WERI-Rb-1 (cell line): ENCODE results near the gene UCP2.

Source experiments
- DNase-seq: peaks from one replicate; pipeline ENCODE4 v3.0.0-alpha.2; 2020
- H3K27ac ChIP-seq: fragments of 250-450 bp; sonication (Bioruptor Pico); 2 replicates; pipeline ENCODE4 v1.5.1; 2020; ENCODE audit warnings: mild to moderate bottlenecking, moderate library complexity
- H3K27me3 ChIP-seq: fragments of 250-450 bp; sonication (Bioruptor Pico); 2 replicates; pipeline ENCODE4 v1.5.1; 2021; ENCODE audit warnings: mild to moderate bottlenecking, low read depth, moderate library complexity; ENCODE audit not compliant: insufficient read depth, severe bottlenecking
- H3K36me3 ChIP-seq: fragments of 250-450 bp; sonication (Bioruptor Pico); 2 replicates; pipeline ENCODE4 v1.5.1; 2020; ENCODE audit warnings: mild to moderate bottlenecking, moderate library complexity
- H3K4me3 ChIP-seq: 2 replicates; pipeline ENCODE4 v1.5.1; 2011; ENCODE audit warnings: low read depth, mild to moderate bottlenecking, control low read depth, low read length
- H3K9me3 ChIP-seq: fragments of 250-450 bp; sonication (Bioruptor Pico); 2 replicates; pipeline ENCODE4 v1.5.1; 2021; ENCODE audit warnings: mild to moderate bottlenecking, moderate library complexity; ENCODE audit not compliant: severe bottlenecking
- TF ChIP-seq, protein P1 (sequence below): IDR thresholded peaks from 2 replicates; pipeline ENCODE4 v1.5.1; 2011; ENCODE audit warnings: low read depth, mild to moderate bottlenecking, control low read depth, inconsistent platforms, low read length

The UCP2 gene

DNA sequence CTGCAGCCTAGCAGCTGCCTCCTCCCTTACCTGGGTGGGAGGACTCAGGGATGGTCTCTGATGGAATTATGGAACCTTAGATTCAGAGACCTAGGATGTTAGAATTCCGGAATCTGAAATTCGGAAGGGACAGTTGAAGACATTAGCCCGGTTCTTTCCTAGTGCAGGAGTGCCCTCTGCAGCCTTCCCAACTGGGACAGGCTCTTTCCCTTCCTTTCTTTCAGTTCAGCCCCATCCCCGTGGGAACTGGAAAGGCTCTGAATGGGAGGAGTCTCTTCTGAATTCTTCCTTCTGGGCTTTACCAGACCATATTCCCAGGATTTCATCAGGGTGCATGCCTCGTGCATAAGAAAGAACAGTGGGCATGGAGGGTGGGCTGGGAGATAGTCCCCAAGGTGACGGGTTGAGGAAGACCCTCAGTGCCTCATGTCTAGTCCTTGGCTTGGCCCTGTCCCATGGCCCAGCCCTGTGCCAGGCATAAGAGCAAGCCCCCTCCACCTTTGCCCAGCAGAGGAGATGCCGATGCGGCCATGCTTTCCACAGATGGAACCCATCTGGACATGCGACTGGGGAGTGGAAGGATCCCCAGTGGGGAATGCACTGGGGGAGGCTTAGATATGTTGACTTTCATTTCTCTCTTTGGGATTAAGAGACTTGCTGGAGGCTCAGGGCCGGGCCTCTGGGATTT lies 17.4 kb downstream of the UCP2 start:
- Histone ChIP-seq H3K27me3 (no peaks in the 10 kb centered on the region), H3K27ac (no peak overlapping the region), H3K9me3 (no peaks in the 10 kb centered on the region), H3K4me3 (no peak overlapping the region), H3K36me3 (no peaks in the 10 kb centered on the region)
- TF ChIP-seq, protein P1, sequence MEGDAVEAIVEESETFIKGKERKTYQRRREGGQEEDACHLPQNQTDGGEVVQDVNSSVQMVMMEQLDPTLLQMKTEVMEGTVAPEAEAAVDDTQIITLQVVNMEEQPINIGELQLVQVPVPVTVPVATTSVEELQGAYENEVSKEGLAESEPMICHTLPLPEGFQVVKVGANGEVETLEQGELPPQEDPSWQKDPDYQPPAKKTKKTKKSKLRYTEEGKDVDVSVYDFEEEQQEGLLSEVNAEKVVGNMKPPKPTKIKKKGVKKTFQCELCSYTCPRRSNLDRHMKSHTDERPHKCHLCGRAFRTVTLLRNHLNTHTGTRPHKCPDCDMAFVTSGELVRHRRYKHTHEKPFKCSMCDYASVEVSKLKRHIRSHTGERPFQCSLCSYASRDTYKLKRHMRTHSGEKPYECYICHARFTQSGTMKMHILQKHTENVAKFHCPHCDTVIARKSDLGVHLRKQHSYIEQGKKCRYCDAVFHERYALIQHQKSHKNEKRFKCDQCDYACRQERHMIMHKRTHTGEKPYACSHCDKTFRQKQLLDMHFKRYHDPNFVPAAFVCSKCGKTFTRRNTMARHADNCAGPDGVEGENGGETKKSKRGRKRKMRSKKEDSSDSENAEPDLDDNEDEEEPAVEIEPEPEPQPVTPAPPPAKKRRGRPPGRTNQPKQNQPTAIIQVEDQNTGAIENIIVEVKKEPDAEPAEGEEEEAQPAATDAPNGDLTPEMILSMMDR, result no peak
- no peak for DNase-seq

DNA sequence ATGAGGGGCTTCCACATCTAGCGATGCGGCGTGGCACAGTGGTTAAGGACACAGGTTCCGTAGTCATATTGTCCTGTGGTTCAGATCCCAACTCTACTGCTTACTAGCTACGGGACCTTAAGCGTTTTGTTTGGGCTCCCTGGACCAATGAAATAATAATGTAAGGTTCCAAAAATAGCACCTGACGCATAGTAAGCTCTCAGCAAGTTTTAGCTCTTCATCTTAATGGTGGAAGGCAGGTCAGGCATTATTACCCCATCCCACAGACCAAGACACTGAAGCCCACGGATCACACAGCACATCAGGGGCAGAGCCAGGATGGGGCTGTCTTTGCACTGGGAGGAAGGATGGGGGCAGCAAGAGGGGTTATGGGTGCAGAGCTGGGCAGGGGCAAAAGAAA lies 18.8 kb downstream of the UCP2 start:
- no peak overlapping the region for H3K4me3 ChIP-seq
- no peaks in the 10 kb centered on the region for H3K36me3 ChIP-seq
- TF ChIP-seq, protein P1, result no peak
- no peaks in the 10 kb centered on the region for H3K9me3 ChIP-seq
- no peaks in the 10 kb centered on the region for H3K27me3 ChIP-seq
- no peak overlapping the region for H3K27ac ChIP-seq
- DNase-seq, result no peak

DNA sequence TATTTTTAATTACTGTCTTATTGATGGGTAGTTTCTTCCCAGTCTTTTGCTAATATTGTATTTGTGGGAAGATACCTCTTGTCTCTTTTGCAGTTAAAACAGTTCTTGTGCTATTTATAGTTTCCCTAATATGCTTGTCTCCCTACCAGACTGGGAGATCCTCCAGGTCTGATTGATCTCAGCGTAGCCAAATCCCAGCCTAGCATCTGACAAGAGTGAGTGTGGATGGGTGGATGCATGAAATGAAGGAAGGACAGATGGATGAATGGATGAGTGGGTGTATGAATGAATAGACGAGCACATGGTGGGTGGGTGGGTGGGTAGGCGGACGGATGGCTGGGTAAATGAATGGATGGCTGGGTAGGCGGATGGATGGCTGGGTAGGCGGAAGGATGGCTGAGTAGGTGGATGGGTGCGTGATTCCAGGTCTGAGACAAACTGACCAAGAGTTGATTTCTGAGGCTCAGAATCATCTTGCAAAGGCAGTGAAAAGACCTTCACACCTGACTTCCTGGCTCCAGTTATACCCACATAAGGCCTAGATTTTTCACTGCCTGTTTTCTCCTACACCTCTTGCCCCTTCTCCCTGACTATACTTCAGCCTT lies 20.4 kb downstream of the UCP2 start:
- DNase-seq, result no peak
- no peaks in the 10 kb centered on the region for H3K27me3 ChIP-seq
- no peaks in the 10 kb centered on the region for H3K36me3 ChIP-seq
- H3K9me3 ChIP-seq, result no peaks in the 10 kb centered on the region
- TF ChIP-seq, protein P1, result no peak
- H3K27ac ChIP-seq, result no peak overlapping the region
- H3K4me3 ChIP-seq, result no peak overlapping the region

GRCh38 chr11:73961321-73961720 lies 21.3 kb downstream of the UCP2 start:
- Histone ChIP-seq H3K9me3 (no peaks in the 10 kb centered on the region), H3K27me3 (no peaks in the 10 kb centered on the region), H3K27ac (no peak overlapping the region), H3K4me3 (no peak overlapping the region), H3K36me3 (no peaks in the 10 kb centered on the region)
- DNase-seq, result no peak
- TF ChIP-seq, protein P1, result no peak

DNA sequence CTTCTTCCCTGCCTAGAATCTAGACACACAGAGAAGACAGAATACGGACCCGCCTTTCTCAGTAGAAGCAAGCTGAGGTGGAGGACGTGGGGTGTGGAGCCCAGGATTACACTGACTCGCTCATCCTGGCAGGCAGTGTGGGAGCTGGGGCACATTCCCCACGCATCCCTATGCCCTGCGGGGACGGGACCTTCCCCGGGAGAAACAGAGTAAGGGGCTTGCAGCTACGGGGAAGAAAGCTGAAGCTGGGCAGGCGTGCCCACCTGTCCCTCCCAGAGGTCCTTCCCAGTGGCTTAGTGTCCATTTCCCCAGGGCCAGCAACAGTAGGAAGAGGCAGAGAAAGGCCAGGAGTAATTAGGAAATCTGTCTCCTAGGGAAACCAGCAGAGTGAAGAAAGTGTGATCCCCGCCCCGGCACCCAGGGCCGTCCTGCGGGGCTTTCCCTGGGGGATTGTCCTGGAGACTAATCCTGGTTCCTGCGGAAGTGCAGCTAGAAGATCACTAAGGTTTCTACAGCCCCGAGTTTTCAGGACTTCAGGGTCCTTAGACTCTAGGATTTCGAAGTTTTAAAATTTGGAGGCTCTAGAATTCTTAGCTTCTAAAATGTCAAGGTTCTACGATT lies 24.0 kb downstream of the UCP2 start:
- TF ChIP-seq, protein P1, result no peak
- no peak for DNase-seq
- Histone ChIP-seq H3K36me3 (no peaks in the 10 kb centered on the region), H3K4me3 (no peak overlapping the region), H3K9me3 (no peaks in the 10 kb centered on the region), H3K27me3 (no peaks in the 10 kb centered on the region), H3K27ac (no peak overlapping the region)
